HCT116 (cell line): ENCODE measurements around the gene TSLP. TPM values are rescaled to one million over a fixed set of nuclear protein-coding genes. Genes with fewer than 3 reads are reported as not detected.

Experiments used
- ATAC-seq: fragments of 200-7000 bp; cut with Tn5 transposase; 2 replicates; pipeline ENCODE4 v1.9.1; 2020; ENCODE audit warnings: mild to moderate bottlenecking, moderate library complexity
- BruUV-seq: library from RNA; stranded (reverse); fragments of 400-500 nt; replicated peaks from 2 replicates; lab custom pipeline; 2021; lab: Mats Ljungman, UMichigan
- CTCF ChIA-PET: fragments of 300-600 bp; sonication (Branson Sonifier 250); formaldehyde crosslinking; loops from one replicate; lab custom pipeline; 2021; ENCODE audit warnings: antibody characterized with exemption; lab: Charles Lee
- POLR2A ChIA-PET: fragments of 300-600, 350-600 bp; sonication (Branson Sonifier 250); formaldehyde crosslinking; loops from one replicate; lab custom pipeline; 2021; ENCODE audit warnings: antibody characterized with exemption; lab: Charles Lee
- RAD21 ChIA-PET, 2 experiments: fragments of 300-600 bp; sonication (Branson Sonifier 250); formaldehyde crosslinking; loops; one replicate each; lab custom pipeline; 2023; ENCODE audit warnings: low total read pairs in 2 of 2; ENCODE audit not compliant: uncharacterized antibody in 2 of 2, unreplicated experiment in 2 of 2, low non-redundant PET in 1 of 2; lab: Charles Lee
- DNase-seq: peaks from one replicate; pipeline ENCODE4 v3.0.0-alpha.2; 2010; ENCODE audit warnings: low read depth, low spot score
- H2AFZ ChIP-seq: fragments of 200-600 bp; shearing (Covaris generic), sonication (generic); 2 replicates; pipeline ENCODE4 v1.6.1; 2017; ENCODE audit warnings: low read depth, mixed run types, mixed read lengths, antibody characterized with exemption, low read length; ENCODE audit not compliant: poor library complexity, severe bottlenecking
- H3K27ac ChIP-seq: 2 replicates; pipeline ENCODE4 v1.5.1; 2012; ENCODE audit warnings: low read depth, low read length
- H3K27me3 ChIP-seq: fragments of 200-600 bp; sonication (generic); 2 replicates; pipeline ENCODE4 v1.6.1; 2016; ENCODE audit warnings: mixed run types, low read length, mixed read lengths; ENCODE audit not compliant: insufficient read depth
- H3K36me3 ChIP-seq, 2 experiments: fragments of 200-500 bp in 1 of 2; fragments of 200-600 bp in 1 of 2; sonication (Bioruptor generic) in 1 of 2; sonication (generic) in 1 of 2; 2 replicates each; pipeline versions ENCODE4 v1.5.1 to v1.6.1; 2014 to 2016; ENCODE audit warnings: low read length in 2 of 2, inconsistent platforms in 1 of 2, mixed read lengths in 1 of 2, mixed run types in 1 of 2; ENCODE audit not compliant: insufficient read depth in 2 of 2, control insufficient read depth in 1 of 2
- H3K4me1 ChIP-seq, 2 experiments: fragments of 200-600 bp in 1 of 2; sonication (generic) in 1 of 2; 2 replicates each; pipeline versions ENCODE4 v1.5.1 to v1.6.1; 2012 to 2017; ENCODE audit warnings: low read length in 2 of 2, inconsistent platforms in 1 of 2, mild to moderate bottlenecking in 1 of 2, mixed read lengths in 1 of 2, mixed run types in 1 of 2, moderate library complexity in 1 of 2; ENCODE audit not compliant: insufficient read depth in 2 of 2, control insufficient read depth in 1 of 2
- H3K4me2 ChIP-seq: fragments of 200-600 bp; sonication (generic); 2 replicates; pipeline ENCODE4 v1.6.1; 2017; ENCODE audit warnings: mixed run types, low read length, mixed read lengths
- H3K4me3 ChIP-seq, 2 experiments: fragments of 200-600 bp in 1 of 2; sonication (generic) in 1 of 2; replicated peaks in 1 of 2; 2 replicates each; pipeline ENCODE4 v1.5.1; 2011 to 2016; ENCODE audit warnings: low read length in 2 of 2, control low read depth in 1 of 2, low read depth in 1 of 2, mild to moderate bottlenecking in 1 of 2, mixed read lengths in 1 of 2, mixed run types in 1 of 2
- H3K79me2 ChIP-seq: fragments of 200-600 bp; sonication (generic); 2 replicates; pipeline ENCODE4 v1.6.1; 2017; ENCODE audit warnings: mild to moderate bottlenecking, mixed run types, low read length, moderate library complexity, mixed read lengths; ENCODE audit not compliant: insufficient read depth
- H3K9ac ChIP-seq: fragments of 200-600 bp; sonication (generic); 2 replicates; pipeline ENCODE4 v1.6.1; 2016; ENCODE audit warnings: low read length, mixed read lengths
- H3K9me2 ChIP-seq: fragments of 200-600 bp; sonication (generic), shearing (Covaris generic); 2 replicates; pipeline ENCODE4 v1.6.1; 2017; ENCODE audit warnings: mixed run types, mild to moderate bottlenecking, moderate library complexity; ENCODE audit not compliant: insufficient read depth
- H3K9me3 ChIP-seq, 2 experiments: fragments of 200-500 bp in 1 of 2; fragments of 200-600 bp in 1 of 2; sonication (Bioruptor generic) in 1 of 2; sonication (generic) in 1 of 2; 2 replicates each; pipeline ENCODE4 v1.6.1; 2014 to 2017; ENCODE audit warnings: low read length in 2 of 2, mixed read lengths in 2 of 2, inconsistent platforms in 1 of 2, low read depth in 1 of 2, mild to moderate bottlenecking in 1 of 2, mixed run types in 1 of 2, moderate library complexity in 1 of 2; ENCODE audit not compliant: control insufficient read depth in 1 of 2, insufficient read depth in 1 of 2
- H4K20me1 ChIP-seq: fragments of 200-600 bp; sonication (generic), shearing (Covaris generic); 2 replicates; pipeline ENCODE4 v1.6.1; 2017; ENCODE audit warnings: mixed run types, mild to moderate bottlenecking, moderate library complexity; ENCODE audit not compliant: insufficient read depth
- ATF3 ChIP-seq: IDR thresholded peaks from 2 replicates; pipeline ENCODE4 v1.6.1; 2012
- CBX3 ChIP-seq: IDR thresholded peaks from 2 replicates; pipeline ENCODE4 v1.6.1; 2012; ENCODE audit warnings: low read depth
- CTCF ChIP-seq, 3 experiments: fragments of 200-600 bp in 1 of 3; sonication (generic) in 1 of 3; IDR thresholded peaks in 2 of 3; conservative IDR thresholded peaks in 1 of 3; 2 replicates each; pipeline ENCODE4 v1.5.1; 2012 to 2017; ENCODE audit warnings: low read depth in 2 of 3, low read length in 2 of 3, antibody characterized with exemption in 1 of 3, borderline replicate concordance in 1 of 3, control low read depth in 1 of 3, mild to moderate bottlenecking in 1 of 3, mixed read lengths in 1 of 3, mixed run types in 1 of 3, moderate library complexity in 1 of 3; ENCODE audit not compliant: insufficient read depth in 1 of 3
- EGR1 ChIP-seq: IDR thresholded peaks from 2 replicates; pipeline ENCODE4 v1.6.1; 2012; ENCODE audit warnings: low read depth
- ELF1 ChIP-seq: IDR thresholded peaks from 2 replicates; pipeline ENCODE4 v1.6.1; 2012; ENCODE audit warnings: low read depth, borderline replicate concordance
- EZH2 ChIP-seq: fragments of 200-600 bp; sonication (generic); IDR thresholded peaks from 2 replicates; pipeline ENCODE4 v1.6.1; 2017; ENCODE audit warnings: antibody characterized with exemption, mixed run types
- FOSL1 ChIP-seq: IDR thresholded peaks from 2 replicates; pipeline ENCODE4 v1.6.1; 2012; ENCODE audit warnings: low read depth
- MAX ChIP-seq: IDR thresholded peaks from 2 replicates; pipeline ENCODE4 v1.6.1; 2012
- POLR2A ChIP-seq: IDR thresholded peaks from 2 replicates; pipeline ENCODE4 v1.7.0; 2011; ENCODE audit warnings: borderline replicate concordance; ENCODE audit not compliant: insufficient read depth, insufficient read length; ENCODE audit errors: extremely low read depth
- RAD21 ChIP-seq: IDR thresholded peaks from 2 replicates; pipeline ENCODE4 v1.6.1; 2012; ENCODE audit warnings: low read depth, mild to moderate bottlenecking
- REST ChIP-seq: IDR thresholded peaks from 2 replicates; pipeline ENCODE4 v1.6.1; 2012; ENCODE audit warnings: low read depth
- SIN3A ChIP-seq: IDR thresholded peaks from 2 replicates; pipeline ENCODE4 v1.6.1; 2012; ENCODE audit warnings: low read depth
- SRF ChIP-seq: IDR thresholded peaks from 2 replicates; pipeline ENCODE4 v1.6.1; 2012; ENCODE audit warnings: low read depth
- TCF7L2 ChIP-seq: IDR thresholded peaks from 2 replicates; pipeline ENCODE4 v1.7.0; 2011; ENCODE audit warnings: borderline replicate concordance, inconsistent platforms; ENCODE audit not compliant: insufficient read depth, insufficient read length; ENCODE audit errors: extremely low read depth
- YY1 ChIP-seq: IDR thresholded peaks from 2 replicates; pipeline ENCODE4 v1.6.1; 2011; ENCODE audit warnings: low read length, low read depth, moderate library complexity, mild to moderate bottlenecking; ENCODE audit not compliant: insufficient replicate concordance; ENCODE audit errors: extremely low read depth
- ZBTB33 ChIP-seq: IDR thresholded peaks from 2 replicates; pipeline ENCODE4 v1.6.1; 2011; ENCODE audit warnings: mild to moderate bottlenecking, low read length, moderate library complexity; ENCODE audit not compliant: insufficient replicate concordance; ENCODE audit errors: extremely low read depth
- ZFX ChIP-seq: fragments of 450-650 bp; IDR thresholded peaks from 2 replicates; pipeline ENCODE4 v1.6.1; 2017
- ZNF274 ChIP-seq: fragments of 200-500 bp; sonication (Bioruptor generic); IDR thresholded peaks from 2 replicates; pipeline ENCODE4 v1.6.1; 2014; ENCODE audit warnings: mild to moderate bottlenecking, low read depth, low read length, inconsistent platforms
- intact Hi-C: fragments of 100-400 bp; cut with micrococcal nuclease; formaldehyde crosslinking; loops from 2 replicates; pipeline ENCODE4 v1.10.0; 2022
- total RNA-seq: library from RNA; stranded (reverse); gene quantifications from one replicate; pipeline ENCODE4 v1.2.1, GENCODE V29; 2021; ENCODE audit not compliant: unreplicated experiment

TSLP gene
- total RNA-seq, 1 experiment from 2014 or later = 0.34 TPM

- Histone ChIP-seq H3K4me3 (peak within 1 kb of the TSS; percentile 70 to 78), H2AFZ (peak within 1 kb of the TSS; percentile 83), H4K20me1 (no peaks in the 10 kb centered on the region), H3K27me3 (no peaks in the 10 kb centered on the region), H3K9ac (peak within 1 kb of the TSS; percentile 87), H3K4me2 (peak within 1 kb of the TSS; percentile 72), H3K9me2 (no peaks in the 10 kb centered on the region), H3K27ac (peak within 1 kb of the TSS; percentile 44), H3K4me1 (peaks cover 9 to 19% of the 10 kb centered on the region in 2 experiments; a peak in 3 of 4 replicates), H3K36me3 (peaks cover 7 to 10% of the 10 kb centered on the region in 2 experiments; a peak in 3 of 4 replicates), H3K9me3 (no peaks in the 10 kb centered on the region), H3K79me2 (peaks cover 51% of the 10 kb centered on the region)
- DNase-seq = peak; percentile 91
- peak; percentile 91 for ATAC-seq
- BruUV-seq = TSS peak; percentile 47
- ChIA-PET POLR2A (no interaction called here), CTCF (interaction anchor here (1.3 kb wide), 1 partner anchor 10 kb away, joined by 3 read pairs; no protein-coding TSS in a partner anchor), RAD21 (no interaction called here)
- intact Hi-C loops = no loop called here
- TF ChIP-seq POLR2A (peak; percentile 66), YY1 (peak; percentile 84), CTCF (IDR thresholded peaks at IDR 0.05 in 2 of 3, conservative IDR thresholded peaks at IDR 0.05 in 1 of 3; ENCODE audit: borderline replicate concordance in 1 of 3, insufficient read depth in 1 of 3, low read depth in 2 of 3, low read length in 2 of 3) (no peak), FOSL1 (no peak), ZFX (no peak), ATF3 (no peak; the same call in 1 of the 2 replicates), EZH2 (no peak), SRF (peak; percentile 94), EGR1 (no peak), RAD21 (0 out of 2 replicates have a peak, but pooled peaks have one; percentile 8), ZNF274 (no peak), ELF1 (peak; percentile 67), MAX (peak; percentile 100), TCF7L2 (peak; percentile 65), REST (no peak), CBX3 (peak; percentile 100), ZBTB33 (peak; percentile 45), SIN3A (peak; percentile 97)
These were observed 20.7 kb downstream of the TSLP start, which contains the start of gene WDR36 for GRCh38 chr5:111092062-111092853. TSS of gene WDR36 (plus strand) at chr5:111092348. CDS start at chr5:111092457, 109 bp downstream.
